ENCODE data around the gene MMP20.

Gene MMP20

DNA sequence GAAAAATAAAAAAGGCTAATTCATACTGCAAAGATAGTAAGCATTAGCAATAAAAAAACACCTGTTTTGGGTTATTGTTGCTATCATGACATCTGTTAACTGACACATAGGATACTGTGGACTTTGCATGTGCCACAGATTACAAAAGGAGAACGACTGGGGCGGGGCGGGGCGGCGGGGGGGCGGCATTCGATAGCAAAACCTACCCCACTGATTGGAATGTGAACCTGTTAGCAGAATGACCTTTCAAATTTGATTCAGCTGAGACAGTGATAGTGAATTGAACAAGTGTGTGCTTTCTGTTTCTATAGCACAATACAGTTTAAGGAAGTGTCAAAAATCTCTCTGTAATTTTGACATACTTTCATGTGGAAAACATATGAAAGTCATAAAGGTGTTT lies 14.9 kb downstream of the MMP20 start:
- peak; percentile 27 for DNase-seq (ENCODE audit: low spot score)
- in situ Hi-C loops (cut with MboI; ENCODE audit: low sequenced_read_pairs, unreplicated experiment), result loop anchor here (5.0 kb wide), 2 partner anchors 113 to 268 kb away; no protein-coding TSS in a partner anchor
- TF ChIP-seq, protein P1, sequence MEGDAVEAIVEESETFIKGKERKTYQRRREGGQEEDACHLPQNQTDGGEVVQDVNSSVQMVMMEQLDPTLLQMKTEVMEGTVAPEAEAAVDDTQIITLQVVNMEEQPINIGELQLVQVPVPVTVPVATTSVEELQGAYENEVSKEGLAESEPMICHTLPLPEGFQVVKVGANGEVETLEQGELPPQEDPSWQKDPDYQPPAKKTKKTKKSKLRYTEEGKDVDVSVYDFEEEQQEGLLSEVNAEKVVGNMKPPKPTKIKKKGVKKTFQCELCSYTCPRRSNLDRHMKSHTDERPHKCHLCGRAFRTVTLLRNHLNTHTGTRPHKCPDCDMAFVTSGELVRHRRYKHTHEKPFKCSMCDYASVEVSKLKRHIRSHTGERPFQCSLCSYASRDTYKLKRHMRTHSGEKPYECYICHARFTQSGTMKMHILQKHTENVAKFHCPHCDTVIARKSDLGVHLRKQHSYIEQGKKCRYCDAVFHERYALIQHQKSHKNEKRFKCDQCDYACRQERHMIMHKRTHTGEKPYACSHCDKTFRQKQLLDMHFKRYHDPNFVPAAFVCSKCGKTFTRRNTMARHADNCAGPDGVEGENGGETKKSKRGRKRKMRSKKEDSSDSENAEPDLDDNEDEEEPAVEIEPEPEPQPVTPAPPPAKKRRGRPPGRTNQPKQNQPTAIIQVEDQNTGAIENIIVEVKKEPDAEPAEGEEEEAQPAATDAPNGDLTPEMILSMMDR (IDR thresholded peaks at IDR 0.05; ENCODE audit: borderline replicate concordance, control extremely low read depth, extremely low read depth, insufficient read depth, missing control alignments), result no peak

DNA sequence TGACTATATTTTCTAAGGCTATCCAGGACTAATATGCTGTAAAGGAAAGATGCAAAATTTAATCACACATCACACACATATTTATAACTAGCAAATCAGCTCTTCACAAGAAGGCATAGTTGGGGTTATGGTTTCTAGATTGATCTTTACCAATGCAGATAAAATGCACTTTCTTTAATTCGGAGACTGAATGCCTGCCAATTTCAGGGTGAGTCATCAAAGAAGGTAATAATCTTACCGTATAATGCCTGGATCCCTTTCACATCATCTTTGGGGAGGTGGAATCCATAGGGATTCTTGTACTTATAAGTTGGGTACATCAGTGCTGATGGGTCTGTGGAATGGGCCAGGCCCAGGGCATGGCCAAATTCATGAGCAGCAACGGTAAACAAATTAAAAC lies 16.4 kb downstream of the MMP20 start:
- TF ChIP-seq, protein P1 (IDR thresholded peaks at IDR 0.05; ENCODE audit: borderline replicate concordance, control extremely low read depth, extremely low read depth, insufficient read depth, missing control alignments), result no peak
- no peak for DNase-seq (ENCODE audit: low spot score)
- in situ Hi-C loops (cut with MboI; ENCODE audit: low sequenced_read_pairs, unreplicated experiment), result loop anchor here (5.0 to 10.0 kb wide), 2 partner anchors 56 to 324 kb away; no protein-coding TSS in a partner anchor

DNA sequence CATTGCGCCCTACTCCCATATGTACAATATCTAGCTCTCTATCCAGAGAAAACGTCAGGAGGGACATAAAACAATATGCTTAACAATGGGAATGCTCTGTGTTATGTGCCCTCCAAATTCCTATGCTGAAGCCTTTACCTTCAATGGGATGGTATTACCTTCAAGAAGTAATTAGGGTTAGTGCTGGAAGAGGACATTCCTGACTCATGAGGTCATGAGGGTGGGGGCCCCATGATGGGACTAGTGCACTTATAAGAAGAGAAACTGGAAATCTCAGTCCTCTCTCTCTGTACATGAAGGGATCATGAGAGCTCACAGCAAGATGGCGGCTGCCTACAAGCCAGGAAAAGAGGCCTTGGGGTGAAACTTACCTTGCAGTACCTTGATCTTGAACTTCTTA lies 20.3 kb downstream of the MMP20 start:
- DNase-seq (ENCODE audit: low spot score), result no peak
- TF ChIP-seq, protein P1 (IDR thresholded peaks at IDR 0.05; ENCODE audit: borderline replicate concordance, control extremely low read depth, extremely low read depth, insufficient read depth, missing control alignments), result no peak
- in situ Hi-C loops (cut with MboI; ENCODE audit: low sequenced_read_pairs, unreplicated experiment), result loop anchor here (5.0 to 10.0 kb wide), 2 partner anchors 53 to 320 kb away; no protein-coding TSS in a partner anchor

DNA sequence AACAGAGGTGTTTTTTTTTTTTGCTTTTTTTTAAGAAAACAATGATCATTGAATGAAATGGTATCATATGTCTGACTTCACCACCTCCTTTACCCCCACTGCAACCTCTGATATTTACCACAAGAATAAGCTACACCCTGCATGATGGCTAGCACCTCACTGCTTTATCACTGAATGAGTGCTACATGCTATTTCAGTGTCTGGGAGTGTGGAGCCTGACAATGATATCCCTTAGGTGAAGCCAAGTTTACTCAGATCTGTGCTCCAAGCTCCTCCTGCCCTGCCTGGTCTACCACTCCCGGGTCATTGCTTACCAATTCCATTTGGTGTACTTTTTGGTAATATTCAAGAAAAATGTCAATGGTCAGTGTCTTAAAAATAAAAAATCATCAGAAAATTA lies 21.1 kb downstream of the MMP20 start:
- in situ Hi-C loops (cut with MboI; ENCODE audit: low sequenced_read_pairs, unreplicated experiment), result loop anchor here (10.0 kb wide), 1 partner anchor 319 kb away; no protein-coding TSS in a partner anchor
- TF ChIP-seq, protein P1 (IDR thresholded peaks at IDR 0.05; ENCODE audit: borderline replicate concordance, control extremely low read depth, extremely low read depth, insufficient read depth, missing control alignments), result no peak
- no peak for DNase-seq (ENCODE audit: low spot score)

DNA sequence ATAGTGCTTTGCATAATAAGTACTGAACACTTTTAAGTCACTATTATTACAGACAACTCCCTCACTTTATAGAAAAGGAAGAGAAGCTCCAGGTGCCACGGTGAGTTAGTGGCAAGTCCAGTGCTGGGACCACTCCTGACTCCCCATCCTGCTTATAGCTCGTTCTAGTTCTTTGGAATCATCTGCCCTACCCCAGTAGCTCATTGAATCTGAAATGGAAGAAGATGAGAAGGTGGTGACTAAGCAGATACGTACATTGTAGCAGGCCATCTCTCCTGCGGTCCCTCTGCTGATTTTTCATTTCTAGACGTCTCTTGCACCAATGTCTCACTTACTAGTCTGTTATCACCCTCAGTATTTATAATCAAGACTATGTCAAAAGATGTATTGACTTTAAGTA lies 21.6 kb downstream of the MMP20 start:
- DNase-seq (ENCODE audit: low spot score), result no peak
- TF ChIP-seq, protein P1 (IDR thresholded peaks at IDR 0.05; ENCODE audit: borderline replicate concordance, control extremely low read depth, extremely low read depth, insufficient read depth, missing control alignments), result no peak
- in situ Hi-C loops (cut with MboI; ENCODE audit: low sequenced_read_pairs, unreplicated experiment), result loop anchor here (10.0 kb wide), 1 partner anchor 319 kb away; no protein-coding TSS in a partner anchor

DNA sequence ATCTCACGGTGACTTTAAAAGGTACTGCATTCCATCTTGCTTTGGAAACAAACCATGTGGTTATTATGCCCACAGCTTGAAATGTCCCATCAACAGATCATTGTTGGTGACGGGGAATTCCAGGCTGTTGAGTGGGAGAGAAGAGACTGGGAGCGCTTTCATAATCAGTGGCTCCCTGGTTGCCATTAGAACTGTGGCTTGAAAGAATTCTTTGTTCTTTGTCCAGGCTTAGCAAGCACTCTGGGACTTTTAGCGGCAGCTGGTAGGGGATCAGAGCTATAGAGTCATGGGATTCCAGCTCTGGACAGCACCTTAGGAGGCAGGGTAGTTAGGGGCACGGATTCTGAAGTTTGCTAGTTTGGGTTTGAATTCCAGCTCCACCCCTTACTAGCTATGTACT lies 22.0 kb downstream of the MMP20 start:
- no peak for DNase-seq (ENCODE audit: low spot score)
- TF ChIP-seq, protein P1 (IDR thresholded peaks at IDR 0.05; ENCODE audit: borderline replicate concordance, control extremely low read depth, extremely low read depth, insufficient read depth, missing control alignments), result no peak
- in situ Hi-C loops (cut with MboI; ENCODE audit: low sequenced_read_pairs, unreplicated experiment), result loop anchor here (10.0 kb wide), 1 partner anchor 318 kb away; no protein-coding TSS in a partner anchor
